ENCODE measurements around the gene SMNDC1.
"Not testable (repeated sequence)": the region's sequence is repeated elsewhere in the genome, so short reads cannot be mapped to it uniquely, and the experiment has no call there.

Gene SMNDC1

DNA sequence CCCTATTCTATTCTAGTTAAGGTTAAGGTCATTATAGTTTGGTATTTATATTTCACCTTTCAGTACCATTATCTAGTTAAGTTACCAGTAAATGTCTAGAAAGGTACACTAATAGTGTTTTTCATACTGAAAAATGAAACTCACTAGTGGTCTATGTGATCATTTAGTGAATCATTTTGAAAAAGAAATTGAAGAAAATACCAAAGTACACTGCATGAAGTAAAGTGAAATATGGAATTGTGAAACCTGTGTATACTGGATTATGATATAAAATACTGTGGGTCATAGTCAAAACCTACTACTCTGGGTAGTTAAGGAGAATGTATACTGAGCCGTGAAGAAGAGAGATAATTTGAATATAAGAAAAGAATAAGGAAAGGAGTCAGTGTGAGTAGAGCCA, 53.3 kb downstream of the SMNDC1 start:
- DNase-seq (ENCODE audit: low read depth in 2 of 2), result not testable (repeated sequence)

DNA sequence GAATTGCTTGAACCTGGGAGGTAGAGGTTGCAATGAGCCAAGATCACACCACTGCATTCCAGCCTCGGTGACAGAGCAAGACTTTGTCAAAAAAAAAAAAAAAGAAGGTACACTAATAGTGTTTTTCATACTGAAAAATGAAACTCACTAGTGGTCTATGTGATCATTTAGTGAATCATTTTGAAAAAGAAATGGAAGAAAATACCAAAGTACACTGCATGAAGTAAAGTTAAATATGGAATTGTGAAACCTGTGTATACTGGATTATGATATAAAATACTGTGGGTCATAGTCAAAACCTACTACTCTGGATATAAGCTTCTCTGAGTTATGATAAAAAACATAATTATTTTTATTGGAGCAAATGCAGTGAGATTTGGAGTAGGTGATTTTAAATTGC, 55.2 kb downstream of the SMNDC1 start:
- not testable (repeated sequence) for DNase-seq (ENCODE audit: low read depth in 2 of 2)

DNA sequence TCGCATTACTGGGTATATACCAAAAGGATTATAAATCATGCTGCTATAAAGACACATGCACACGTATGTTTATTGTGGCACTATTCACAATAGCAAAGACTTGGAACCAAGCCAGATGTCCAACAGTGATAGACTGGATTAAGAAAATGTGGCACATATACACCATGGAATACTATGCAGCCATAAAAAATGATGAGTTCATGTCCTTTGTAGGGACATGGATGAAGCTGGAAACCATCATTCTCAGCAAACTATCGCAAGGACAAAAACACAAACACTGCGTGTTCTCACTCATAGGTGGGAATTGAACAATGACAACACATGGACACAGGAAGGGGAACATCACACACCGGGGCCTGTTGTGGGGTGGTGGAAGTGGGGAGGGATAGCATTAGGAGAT, 56.9 kb downstream of the SMNDC1 start:
- not testable (repeated sequence) for DNase-seq (ENCODE audit: low read depth in 2 of 2)

DNA sequence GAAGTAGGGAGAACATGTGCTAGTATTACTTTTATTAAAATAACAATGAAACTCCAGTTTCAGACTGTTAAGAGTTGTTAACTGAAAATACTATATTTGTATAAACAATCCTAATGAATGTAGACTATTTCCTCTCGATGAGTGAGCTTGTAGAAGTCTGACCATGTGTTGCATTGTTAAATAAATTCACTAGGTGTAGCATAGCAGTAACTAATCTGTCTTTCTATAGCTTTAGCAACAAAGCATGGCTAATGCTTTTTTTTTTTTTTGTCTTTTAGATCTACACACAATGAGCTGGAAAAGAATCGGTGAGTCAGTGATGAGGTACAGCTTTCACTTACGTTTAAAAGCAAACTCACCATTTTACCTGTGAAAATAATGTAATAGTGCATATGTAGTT, 60.2 kb downstream of the SMNDC1 start:
- no peak for DNase-seq (ENCODE audit: low read depth in 2 of 2)

DNA sequence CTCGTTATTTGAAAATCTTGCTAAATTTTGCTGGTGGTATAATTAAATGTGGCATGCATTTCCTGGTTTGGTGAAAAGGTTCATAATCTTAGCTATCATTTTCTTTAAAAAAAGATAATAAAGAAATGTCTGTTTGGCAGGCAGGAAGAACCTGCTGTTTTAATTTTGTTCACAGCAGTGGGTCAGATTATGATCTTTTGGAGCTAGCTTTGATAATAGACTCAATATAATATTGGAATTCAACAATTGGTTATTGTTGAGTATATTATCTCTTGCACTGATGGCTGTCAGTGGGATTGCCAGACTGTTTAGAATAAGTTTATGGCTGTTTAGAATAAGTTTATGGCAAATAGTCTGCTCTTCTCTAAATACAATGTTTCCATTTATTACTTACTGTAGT, 62.2 kb downstream of the SMNDC1 start:
- no peak for DNase-seq (ENCODE audit: low read depth in 2 of 2)

DNA sequence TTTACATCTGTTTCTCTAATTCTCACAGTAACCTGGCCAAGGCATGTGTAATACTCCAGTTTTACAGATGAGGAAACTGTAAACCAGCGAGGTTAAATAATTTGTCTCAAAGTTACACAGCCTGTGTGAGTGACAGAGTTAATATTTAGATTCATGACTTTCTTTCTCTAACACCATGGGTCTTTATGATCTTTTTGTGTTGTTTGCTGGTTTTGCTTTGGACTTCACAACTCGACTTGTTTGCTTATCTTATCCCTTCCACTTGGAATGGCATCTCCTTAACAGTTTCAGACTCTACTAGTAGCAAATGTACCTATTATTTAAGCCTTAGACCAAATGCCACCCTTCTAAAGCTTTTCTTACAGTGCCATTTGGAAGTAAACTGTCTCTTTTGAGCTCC, 62.9 kb downstream of the SMNDC1 start:
- no peak for DNase-seq (ENCODE audit: low read depth in 2 of 2)

DNA sequence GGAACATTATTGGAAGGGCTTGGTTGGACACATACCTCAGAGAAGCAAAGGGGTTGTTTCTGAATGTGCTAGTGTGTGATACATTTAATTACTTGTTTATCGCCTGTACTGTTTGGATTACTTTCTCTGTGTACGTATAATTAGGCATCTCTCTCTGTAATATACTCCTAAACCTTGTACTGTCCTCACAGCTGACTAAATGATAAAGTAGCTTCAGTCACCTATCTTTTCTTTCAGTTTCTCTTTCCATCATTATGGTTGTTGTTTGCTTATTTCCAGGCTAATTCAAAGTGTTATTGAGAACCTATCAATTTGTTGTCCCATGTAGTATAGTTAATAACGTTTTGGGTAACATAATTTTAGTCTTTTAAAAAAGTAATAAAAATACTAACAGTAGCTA, 63.3 kb downstream of the SMNDC1 start:
- DNase-seq (ENCODE audit: low read depth in 2 of 2), result no peak
